Endothelial cell of umbilical vein (primary cell): ENCODE measurements around the gene INS. TPM values are rescaled to one million over a fixed set of nuclear protein-coding genes. Genes with fewer than 3 reads are reported as not detected.

Experiments
- BruUV-seq: library from RNA; stranded (reverse); fragments of 400-500 nt; replicated peaks from 2 replicates; lab custom pipeline; 2021; lab: Mats Ljungman, UMichigan
- CTCF ChIA-PET: fragments of 300-600, 350-600 bp; sonication (Branson Sonifier 250); formaldehyde crosslinking; loops from one replicate; lab custom pipeline; 2021; ENCODE audit warnings: antibody characterized with exemption, inconsistent platforms; lab: Charles Lee
- POLR2A ChIA-PET: fragments of 300-600, 350-600 bp; sonication (Branson Sonifier 250); formaldehyde crosslinking; loops from one replicate; lab custom pipeline; 2021; ENCODE audit warnings: antibody characterized with exemption, inconsistent platforms; lab: Charles Lee
- DNase-seq: peaks from one replicate; pipeline ENCODE4 v3.0.0-alpha.2; 2011; ENCODE audit warnings: low read depth, low spot score
- FAIRE-seq: peaks from 2 replicates; lab custom pipeline; 2011; peaks lifted over from hg19 to GRCh38; lab: Jason Lieb, UNC
- H2AFZ ChIP-seq: 2 replicates; pipeline ENCODE4 v1.6.0; 2012; ENCODE audit warnings: low read depth, low read length, control low read depth, inconsistent platforms
- H3K27ac ChIP-seq: 2 replicates; pipeline ENCODE4 v1.5.1; 2011; ENCODE audit warnings: low read depth, mild to moderate bottlenecking, control low read depth, low read length, moderate library complexity; ENCODE audit not compliant: insufficient read depth
- H3K27me3 ChIP-seq, 2 experiments: 2 replicates each; pipeline versions ENCODE4 v1.6.0 to v1.6.1; 2011; ENCODE audit warnings: low read length in 2 of 2, mixed read lengths in 1 of 2; ENCODE audit not compliant: control insufficient read depth in 2 of 2, insufficient read depth in 2 of 2
- H3K36me3 ChIP-seq, 2 experiments: 2 replicates in 1 of 2; 3 replicates in 1 of 2; pipeline ENCODE4 v1.5.1; 2011; ENCODE audit warnings: low read length in 2 of 2, mild to moderate bottlenecking in 1 of 2, moderate library complexity in 1 of 2; ENCODE audit not compliant: control insufficient read depth in 2 of 2, insufficient read depth in 2 of 2; ENCODE audit errors: extremely low read depth in 1 of 2
- H3K4me1 ChIP-seq: 3 replicates; pipeline ENCODE4 v1.5.1; 2011; ENCODE audit warnings: mild to moderate bottlenecking, low read length; ENCODE audit not compliant: control insufficient read depth, insufficient read depth; ENCODE audit errors: extremely low read depth
- H3K4me2 ChIP-seq: 2 replicates; pipeline ENCODE4 v1.6.1; 2011; ENCODE audit warnings: low read length, control low read depth, mixed read lengths; ENCODE audit not compliant: insufficient read depth
- H3K4me3 ChIP-seq, 3 experiments: fragments of 200-600 bp in 1 of 3; sonication (generic), shearing (Covaris generic) in 1 of 3; replicated peaks in 1 of 3; 2 replicates each; pipeline ENCODE4 v1.5.1; 2011 to 2016; ENCODE audit warnings: control low read depth in 3 of 3, low read length in 3 of 3, mild to moderate bottlenecking in 2 of 3, inconsistent platforms in 1 of 3, low read depth in 1 of 3, moderate library complexity in 1 of 3; ENCODE audit not compliant: insufficient read depth in 1 of 3
- H3K79me2 ChIP-seq: 2 replicates; pipeline ENCODE4 v1.6.0; 2012; ENCODE audit warnings: low read length, inconsistent platforms; ENCODE audit not compliant: control insufficient read depth, insufficient read depth
- H3K9ac ChIP-seq: replicated peaks from 2 replicates; pipeline ENCODE3; 2011; ENCODE audit warnings: low read length, control low read depth; ENCODE audit not compliant: insufficient read depth; ENCODE audit errors: extremely low read depth
- H3K9me1 ChIP-seq: replicated peaks from 3 replicates; pipeline ENCODE4 v1.6.0; 2011; ENCODE audit warnings: mild to moderate bottlenecking, low read length; ENCODE audit not compliant: control insufficient read depth, insufficient read depth; ENCODE audit errors: extremely low read depth
- H3K9me3 ChIP-seq: replicated peaks from 2 replicates; pipeline ENCODE4 v1.5.1; 2012; ENCODE audit warnings: low read length, inconsistent platforms; ENCODE audit not compliant: control insufficient read depth, insufficient read depth
- H4K20me1 ChIP-seq: replicated peaks from 2 replicates; pipeline ENCODE3; 2011; ENCODE audit warnings: mild to moderate bottlenecking, low read length; ENCODE audit not compliant: control insufficient read depth, insufficient read depth; ENCODE audit errors: extremely low read depth
- FOS ChIP-seq: IDR thresholded peaks from 2 replicates; pipeline ENCODE4 v1.6.1; 2011; ENCODE audit warnings: mild to moderate bottlenecking, low read length, moderate library complexity, borderline replicate concordance; ENCODE audit not compliant: insufficient read depth
- GATA2 ChIP-seq: IDR thresholded peaks from 2 replicates; pipeline ENCODE4 v1.7.0; 2011; ENCODE audit warnings: low read depth, mild to moderate bottlenecking, moderate library complexity, mixed read lengths, low read length; ENCODE audit not compliant: insufficient read length, insufficient read depth
- JUN ChIP-seq: IDR thresholded peaks from 2 replicates; pipeline ENCODE4 v1.6.1; 2011; ENCODE audit warnings: borderline replicate concordance, low read depth; ENCODE audit not compliant: insufficient read length, insufficient read depth
- POLR2A ChIP-seq: IDR thresholded peaks from 2 replicates; pipeline ENCODE4 v1.6.1; 2012; ENCODE audit warnings: low read depth, mild to moderate bottlenecking, control low read depth, low read length
- POLR2AphosphoS5 ChIP-seq: IDR thresholded peaks from 2 replicates; pipeline ENCODE4 v1.6.1; 2012; ENCODE audit warnings: low read depth, mild to moderate bottlenecking, control low read depth, low read length, moderate library complexity; ENCODE audit not compliant: insufficient read depth
- dilution Hi-C: fragments of 300-500 bp; cut with MboI; formaldehyde crosslinking; loops from one replicate; pipeline ENCODE4 v1.15.0; 2019; ENCODE audit warnings: low sequenced_read_pairs; ENCODE audit not compliant: extremely low pct_ligation_motif_present
- intact Hi-C: fragments of 100-400 bp; cut with micrococcal nuclease; formaldehyde crosslinking; loops from one replicate; pipeline ENCODE4 v1.10.0; 2022
- polyA plus RNA-seq, 4 experiments: library from polyadenylated mRNA; depleted of rRNA in 3 of 4; stranded (reverse) in 3 of 4; unstranded in 1 of 4; fragments of >200 nt; gene quantifications; 2 replicates each; pipeline versions ENCODE4 v1.2.1 to v1.2.3, GENCODE V29; 2011 to 2012; ENCODE audit warnings: missing spikeins in 1 of 4
- total RNA-seq: library from RNA; stranded (reverse); gene quantifications from 2 replicates; pipeline ENCODE4 v1.2.3, GENCODE V29; 2021
- TF ChIP-seq, protein P1 (sequence below): IDR thresholded peaks from 2 replicates; pipeline ENCODE4 v1.6.1; 2011; ENCODE audit not compliant: insufficient read depth, insufficient read length
- TF ChIP-seq, protein P2 (sequence below), 2 donors: IDR thresholded peaks; 1 replicate in 1 of 2; 2 replicates in 1 of 2; pipeline ENCODE4 v1.5.1; 2011; ENCODE audit warnings: low read length in 2 of 2, mild to moderate bottlenecking in 2 of 2, moderate library complexity in 2 of 2, control low read depth in 1 of 2, inconsistent platforms in 1 of 2, low read depth in 1 of 2; ENCODE audit not compliant: insufficient read depth in 1 of 2; ENCODE audit errors: extremely low read depth in 1 of 2

INS gene
- total and polyA plus RNA-seq, 2 donors (not counting 3 experiments of a cell fraction or from before 2014, with no cell fraction given): not detected

DNA sequence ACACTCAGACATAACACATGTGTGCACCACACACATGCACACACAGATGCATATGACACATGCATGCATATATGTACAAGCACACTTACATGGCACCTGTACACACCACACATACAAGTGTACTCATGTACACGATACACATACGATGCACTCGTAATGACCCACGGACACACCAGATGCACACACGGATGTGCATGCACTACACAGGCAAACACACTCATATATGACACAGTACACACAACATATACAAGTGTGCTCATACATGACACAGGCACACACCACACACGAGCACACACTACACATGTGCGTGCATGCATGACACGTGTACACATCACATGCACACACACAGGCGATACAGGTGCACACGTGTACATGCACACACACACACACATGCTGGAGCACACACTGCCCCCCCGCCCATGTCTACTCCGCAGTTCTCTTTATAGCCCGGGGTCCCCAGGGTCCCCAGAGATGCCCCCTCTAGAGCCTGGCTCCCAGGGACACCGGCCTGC lies 15.4 kb upstream of the INS start:
- H3K79me2 ChIP-seq: no peaks in the 10 kb centered on the region
- no peaks in the 10 kb centered on the region for H3K4me1 ChIP-seq
- H3K4me3 ChIP-seq: no peak overlapping the region
- H3K9ac ChIP-seq: no peak overlapping the region
- ChIA-PET CTCF (no interaction called here), POLR2A (no interaction called here)
- H2AFZ ChIP-seq: no peak overlapping the region
- H3K27ac ChIP-seq: no peak overlapping the region
- no peaks in the 10 kb centered on the region for H3K27me3 ChIP-seq
- no peak for TF ChIP-seq GATA2
- no peak for TF ChIP-seq FOS
- TF ChIP-seq POLR2AphosphoS5: no peak
- TF ChIP-seq POLR2A: no peak
- TF ChIP-seq, protein P1, sequence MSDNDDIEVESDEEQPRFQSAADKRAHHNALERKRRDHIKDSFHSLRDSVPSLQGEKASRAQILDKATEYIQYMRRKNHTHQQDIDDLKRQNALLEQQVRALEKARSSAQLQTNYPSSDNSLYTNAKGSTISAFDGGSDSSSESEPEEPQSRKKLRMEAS: no peak
- TF ChIP-seq JUN: no peak
- TF ChIP-seq, protein P2, sequence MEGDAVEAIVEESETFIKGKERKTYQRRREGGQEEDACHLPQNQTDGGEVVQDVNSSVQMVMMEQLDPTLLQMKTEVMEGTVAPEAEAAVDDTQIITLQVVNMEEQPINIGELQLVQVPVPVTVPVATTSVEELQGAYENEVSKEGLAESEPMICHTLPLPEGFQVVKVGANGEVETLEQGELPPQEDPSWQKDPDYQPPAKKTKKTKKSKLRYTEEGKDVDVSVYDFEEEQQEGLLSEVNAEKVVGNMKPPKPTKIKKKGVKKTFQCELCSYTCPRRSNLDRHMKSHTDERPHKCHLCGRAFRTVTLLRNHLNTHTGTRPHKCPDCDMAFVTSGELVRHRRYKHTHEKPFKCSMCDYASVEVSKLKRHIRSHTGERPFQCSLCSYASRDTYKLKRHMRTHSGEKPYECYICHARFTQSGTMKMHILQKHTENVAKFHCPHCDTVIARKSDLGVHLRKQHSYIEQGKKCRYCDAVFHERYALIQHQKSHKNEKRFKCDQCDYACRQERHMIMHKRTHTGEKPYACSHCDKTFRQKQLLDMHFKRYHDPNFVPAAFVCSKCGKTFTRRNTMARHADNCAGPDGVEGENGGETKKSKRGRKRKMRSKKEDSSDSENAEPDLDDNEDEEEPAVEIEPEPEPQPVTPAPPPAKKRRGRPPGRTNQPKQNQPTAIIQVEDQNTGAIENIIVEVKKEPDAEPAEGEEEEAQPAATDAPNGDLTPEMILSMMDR (IDR thresholded peaks at IDR 0.05; ENCODE audit: extremely low read depth in 1 of 2, insufficient read depth in 1 of 2, low read depth in 1 of 2, low read length in 2 of 2): no peak
- no peak overlapping the region for H3K4me2 ChIP-seq
- DNase-seq: no peak
- H3K36me3 ChIP-seq: no peaks in the 10 kb centered on the region
- H3K9me1 ChIP-seq: no peaks in the 10 kb centered on the region
- FAIRE-seq: no peak
- H4K20me1 ChIP-seq: no peaks in the 10 kb centered on the region
- H3K9me3 ChIP-seq: no peaks in the 10 kb centered on the region
- dilution Hi-C loops (no loop called here), intact Hi-C loops (no loop called here)
- BruUV-seq: no TSS peak
